ENCODE measurements around the gene NMNAT2.

The NMNAT2 gene

GRCh38 chr1:183206538-183207122 is 211.6 kb downstream of the NMNAT2 start:
- DNase-seq, result no peak

GRCh38 chr1:183205196-183205781 is 212.9 kb downstream of the NMNAT2 start:
- DNase-seq, result no peak

- no peak for DNase-seq
Measured at GRCh38 chr1:183203094-183203493, 215.1 kb downstream of the NMNAT2 start.

GRCh38 chr1:183200451-183200850 is 217.7 kb downstream of the NMNAT2 start:
- no peak for DNase-seq

- DNase-seq, result no peak
Measured at GRCh38 chr1:183199304-183199703, 218.9 kb downstream of the NMNAT2 start.

- DNase-seq, result no peak
Measured at GRCh38 chr1:183198463-183198862, 219.7 kb downstream of the NMNAT2 start.

Data from T1000 (cell line).